HG03521 (cell line): Measurements from ENCODE around the gene HOXC11.

Source experiments
- ATAC-seq: cut with Tn5 transposase; IDR thresholded peaks from one replicate; pipeline ENCODE4 v1.9.1; 2021; ENCODE audit warnings: mild to moderate bottlenecking, moderate library complexity; ENCODE audit not compliant: unreplicated experiment

Gene HOXC11

DNA sequence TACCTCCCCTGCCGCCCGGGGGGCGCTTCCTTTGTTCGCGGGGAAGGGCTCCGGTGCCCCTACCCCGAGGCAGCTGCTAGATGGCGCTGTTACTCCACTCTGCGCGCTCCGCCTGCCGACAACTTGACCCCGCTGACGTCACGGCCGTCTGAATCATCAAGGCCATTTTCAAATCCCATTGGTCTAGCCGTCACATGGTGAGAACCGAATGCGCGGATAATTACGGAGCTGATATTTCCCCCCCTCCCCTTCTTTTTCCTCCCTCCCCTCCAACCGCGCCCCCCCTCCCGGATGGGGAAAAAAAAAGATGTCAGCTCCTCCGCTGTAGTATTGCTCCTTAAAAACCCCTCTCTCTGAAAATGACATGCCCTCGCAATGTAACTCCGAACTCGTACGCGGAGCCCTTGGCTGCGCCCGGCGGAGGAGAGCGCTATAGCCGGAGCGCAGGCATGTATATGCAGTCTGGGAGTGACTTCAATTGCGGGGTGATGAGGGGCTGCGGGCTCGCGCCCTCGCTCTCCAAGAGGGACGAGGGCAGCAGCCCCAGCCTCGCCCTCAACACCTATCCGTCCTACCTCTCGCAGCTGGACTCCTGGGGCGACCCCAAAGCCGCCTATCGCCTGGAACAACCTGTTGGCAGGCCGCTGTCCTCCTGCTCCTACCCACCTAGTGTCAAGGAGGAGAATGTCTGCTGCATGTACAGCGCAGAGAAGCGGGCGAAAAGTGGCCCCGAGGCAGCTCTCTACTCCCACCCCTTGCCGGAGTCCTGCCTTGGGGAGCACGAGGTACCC lies 12.2 kb downstream of the HOXC11 start, which contains the start of gene HOXC10:
Gene HOXC10, plus strand, starts transcription at position 246 of the 791 bp plus-strand sequence. Its CDS starts 114 bp downstream, at position 360.
- no peak for ATAC-seq

DNA sequence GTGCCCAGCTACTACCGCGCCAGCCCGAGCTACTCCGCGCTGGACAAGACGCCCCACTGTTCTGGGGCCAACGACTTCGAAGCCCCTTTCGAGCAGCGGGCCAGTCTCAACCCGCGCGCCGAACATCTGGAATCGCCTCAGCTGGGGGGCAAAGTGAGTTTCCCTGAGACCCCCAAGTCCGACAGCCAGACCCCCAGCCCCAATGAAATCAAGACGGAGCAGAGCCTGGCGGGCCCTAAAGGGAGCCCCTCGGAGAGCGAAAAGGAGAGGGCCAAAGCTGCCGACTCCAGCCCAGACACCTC lies 12.7 kb downstream of the HOXC11 start:
- no peak for ATAC-seq

DNA sequence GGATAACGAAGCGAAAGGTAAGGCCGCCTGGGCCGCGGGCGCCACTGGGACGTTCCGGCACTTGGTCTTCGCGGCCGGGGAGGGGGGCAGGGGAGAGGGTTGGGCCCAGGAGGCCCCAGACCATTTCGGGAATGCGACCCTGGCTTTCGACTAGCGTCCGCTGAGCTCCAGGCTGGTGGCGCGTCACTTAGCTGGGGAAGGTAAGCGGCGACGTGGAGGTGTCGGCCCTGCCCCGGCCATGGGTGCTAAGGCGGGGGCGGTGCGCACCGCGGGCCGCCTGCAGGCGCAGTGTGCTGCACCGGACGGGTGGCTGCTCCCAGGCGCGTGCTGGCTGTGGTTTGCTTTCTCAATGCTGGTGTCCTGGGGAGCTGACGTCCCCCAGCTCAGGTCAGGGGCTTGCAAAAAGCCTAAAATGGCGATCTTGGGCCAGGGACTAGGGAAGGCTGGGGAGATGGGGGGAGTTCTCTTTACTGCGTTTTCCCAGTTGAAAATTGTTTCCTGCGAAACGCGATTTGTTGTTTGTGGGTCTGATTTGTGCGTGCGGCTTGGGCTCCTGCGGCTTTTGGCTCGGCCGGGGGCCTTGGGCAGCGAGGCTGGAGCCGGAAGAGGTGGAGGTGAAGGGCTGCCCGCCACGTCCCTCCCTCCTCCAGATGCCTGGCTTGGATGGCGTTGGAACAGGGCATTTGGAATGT lies 13.2 kb downstream of the HOXC11 start:
- ATAC-seq: no peak

DNA sequence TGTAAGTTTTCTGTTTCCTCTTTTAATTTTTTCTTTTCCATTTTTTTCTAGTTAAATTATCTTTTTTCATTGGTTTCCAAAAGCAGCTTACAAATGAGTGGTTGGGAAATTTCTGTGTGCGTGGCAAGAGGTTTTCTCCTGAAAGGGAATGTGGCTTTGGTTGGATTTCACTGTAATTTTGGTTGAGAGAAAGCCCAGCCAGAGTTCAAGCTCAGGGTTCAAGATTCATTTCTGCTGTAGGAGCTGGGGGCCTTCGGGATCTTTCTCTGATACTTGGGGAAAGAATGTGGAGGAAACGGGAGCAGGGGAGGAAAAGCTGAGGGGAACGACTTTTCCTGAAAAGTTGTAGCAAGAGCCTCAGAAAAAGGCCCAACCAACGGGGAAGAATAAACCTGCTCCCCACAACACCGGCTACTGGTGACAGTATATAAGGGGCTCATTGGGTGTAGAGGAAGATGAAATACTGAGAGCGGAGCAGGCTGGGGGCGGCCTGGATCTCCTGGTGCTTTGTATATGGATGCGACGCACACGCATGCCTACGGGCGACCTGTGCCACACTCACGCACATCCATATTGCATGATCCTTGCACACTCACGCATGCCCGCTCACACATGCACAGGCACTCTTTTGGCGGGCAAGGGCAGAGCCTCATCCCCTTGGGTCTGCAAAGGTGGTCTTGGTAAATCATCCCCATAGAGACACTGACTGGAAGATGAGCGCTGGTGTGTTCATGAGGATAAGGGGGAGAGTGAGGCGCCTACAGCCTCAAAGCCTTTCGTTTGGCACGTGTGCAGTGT lies 14.0 kb downstream of the HOXC11 start:
- no peak for ATAC-seq

DNA sequence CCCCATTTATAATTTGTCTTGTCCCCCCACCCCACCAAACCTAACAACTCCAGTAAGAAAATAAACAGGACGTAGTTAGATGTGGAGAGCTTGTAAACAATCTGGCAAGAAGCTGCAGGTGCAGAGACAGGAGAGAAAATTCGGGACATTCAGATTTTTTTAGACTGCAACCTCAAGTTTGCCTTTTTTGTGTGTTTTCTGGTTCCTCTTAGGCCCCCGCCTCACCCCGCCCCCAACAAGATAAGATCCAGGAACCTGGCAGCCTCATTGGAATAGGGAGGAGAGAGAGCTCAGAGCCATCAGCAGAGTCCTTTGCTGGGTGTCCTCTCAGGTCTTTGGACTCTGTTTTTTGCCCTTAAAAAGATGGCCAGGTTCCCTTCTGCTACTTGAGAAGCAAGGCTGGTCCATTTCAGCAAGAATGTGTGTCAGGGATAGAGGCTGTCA lies 14.9 kb downstream of the HOXC11 start:
- no peak for ATAC-seq

DNA sequence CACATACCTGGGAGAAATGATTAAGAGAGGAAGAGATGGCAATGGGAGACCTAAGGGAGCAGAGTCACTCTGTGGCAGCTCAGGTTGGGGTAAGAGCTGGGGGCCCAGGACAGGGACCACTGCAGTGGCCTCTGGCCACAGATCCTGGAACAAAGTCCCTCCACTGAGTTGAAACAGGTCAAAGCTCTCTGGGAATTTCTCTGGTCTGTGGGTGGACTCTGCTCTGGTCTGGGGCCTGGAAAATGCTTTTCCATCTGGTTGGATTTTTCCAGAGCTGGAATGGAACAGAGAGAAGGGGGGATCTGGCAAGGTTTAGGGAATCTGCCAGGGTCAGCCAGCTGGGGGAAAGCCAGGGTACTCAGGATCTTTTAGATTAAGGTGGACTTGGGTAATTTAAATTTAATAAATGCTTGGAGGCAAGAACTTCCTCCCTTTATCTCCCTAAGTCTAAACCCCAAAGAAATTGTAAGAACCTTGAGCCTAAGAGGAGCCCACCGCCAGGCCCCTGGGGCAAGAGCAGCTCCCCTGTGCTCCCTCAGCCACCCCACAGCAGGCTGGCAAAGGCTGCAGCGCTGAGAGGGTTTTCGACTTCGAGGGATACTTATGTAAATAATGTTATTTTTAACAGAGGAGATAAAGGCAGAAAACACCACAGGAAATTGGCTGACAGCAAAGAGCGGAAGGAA lies 15.8 kb downstream of the HOXC11 start:
- ATAC-seq: no peak

DNA sequence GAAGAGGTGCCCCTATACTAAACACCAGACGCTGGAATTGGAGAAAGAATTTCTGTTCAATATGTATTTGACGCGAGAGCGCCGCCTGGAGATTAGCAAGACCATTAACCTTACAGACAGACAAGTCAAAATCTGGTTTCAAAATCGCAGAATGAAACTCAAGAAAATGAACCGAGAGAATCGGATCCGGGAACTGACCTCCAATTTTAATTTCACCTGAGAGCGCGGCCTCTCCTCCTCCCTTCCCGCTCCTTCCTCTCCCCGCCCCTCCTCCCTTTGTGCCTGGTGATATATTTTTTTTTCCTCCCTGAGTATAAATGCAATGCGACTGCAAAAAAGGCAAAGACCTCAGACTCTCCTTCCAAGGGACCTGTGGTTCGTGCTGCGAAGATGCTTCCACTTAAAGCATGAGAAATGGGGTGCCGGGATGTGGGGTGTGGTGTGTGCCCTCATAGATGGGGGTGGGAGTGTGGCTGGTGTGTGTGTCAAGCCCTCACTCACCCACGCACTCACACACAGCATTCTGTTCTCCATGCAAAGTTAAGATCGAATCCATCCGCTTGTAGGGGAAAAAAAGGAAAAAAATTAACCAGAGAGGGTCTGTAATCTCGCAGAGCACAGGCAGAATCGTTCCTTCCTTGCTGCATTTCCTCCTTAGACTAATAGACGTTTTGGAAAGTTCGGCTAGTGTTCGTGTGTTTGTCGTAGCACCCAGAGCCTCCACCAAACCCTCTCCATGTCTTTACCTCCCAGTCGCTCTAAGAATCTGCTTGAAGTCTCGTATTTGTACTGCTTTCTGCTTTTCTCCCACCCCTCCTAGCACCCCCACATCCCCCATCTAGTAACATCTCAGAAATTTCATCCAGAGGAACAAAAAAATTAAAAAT lies 16.5 kb downstream of the HOXC11 start:
- no peak for ATAC-seq

DNA sequence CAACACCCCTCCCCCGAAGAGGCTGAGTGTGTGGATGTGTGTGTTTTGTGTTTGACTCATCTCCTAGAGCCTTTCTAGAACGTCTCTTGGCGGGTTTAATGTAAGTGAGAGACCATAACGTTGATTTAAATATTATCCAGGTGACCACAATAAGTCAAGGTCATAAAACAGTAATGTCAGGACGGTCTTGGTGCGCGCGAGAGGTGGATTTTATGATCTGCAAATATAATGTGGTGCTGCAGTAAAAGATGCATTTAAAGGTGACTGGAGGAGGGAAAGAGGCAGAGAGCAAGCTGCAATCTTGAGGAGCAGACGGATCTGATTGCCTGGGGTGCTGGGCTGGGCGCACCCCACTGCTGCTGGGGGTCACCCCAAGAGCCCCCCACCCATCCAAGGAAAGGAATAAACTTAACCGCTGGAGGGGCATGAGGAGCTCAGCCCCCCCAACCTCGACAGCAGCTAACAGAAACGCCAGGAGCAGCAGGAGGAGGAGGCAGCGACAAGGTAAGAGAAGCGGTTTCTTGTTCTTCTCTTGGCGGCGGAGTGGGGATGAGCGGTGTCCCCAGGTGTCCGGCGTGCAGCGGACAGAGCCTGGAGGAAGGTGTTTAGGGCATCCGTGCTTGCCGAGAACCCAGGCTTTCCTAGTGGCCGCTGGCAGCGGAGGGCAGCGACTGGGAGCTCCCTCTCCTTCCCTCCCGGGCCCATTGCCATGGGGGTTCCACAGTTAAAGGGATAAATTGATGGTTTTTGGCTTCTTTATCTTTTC lies 17.6 kb downstream of the HOXC11 start:
- no peak for ATAC-seq

DNA sequence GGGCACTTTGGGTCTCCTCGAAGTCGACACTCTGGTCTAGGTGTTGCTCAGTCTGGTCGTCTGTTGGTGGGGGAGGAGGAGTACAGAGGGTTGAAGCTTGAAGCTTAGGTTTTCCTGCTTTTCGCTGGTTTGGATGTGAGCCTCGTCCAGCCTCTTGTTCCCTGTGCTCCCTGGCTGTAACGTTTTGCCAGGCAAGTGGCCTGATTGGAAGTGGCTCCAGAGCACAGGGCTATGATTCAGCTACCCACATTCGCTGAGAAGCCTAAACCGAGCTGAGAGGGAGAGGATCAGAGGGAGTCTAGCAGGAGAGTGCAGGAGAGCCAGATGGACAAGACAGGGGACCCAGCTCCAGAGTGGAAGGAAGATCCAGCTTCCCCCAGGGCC lies 18.1 kb downstream of the HOXC11 start:
- ATAC-seq: no peak

DNA sequence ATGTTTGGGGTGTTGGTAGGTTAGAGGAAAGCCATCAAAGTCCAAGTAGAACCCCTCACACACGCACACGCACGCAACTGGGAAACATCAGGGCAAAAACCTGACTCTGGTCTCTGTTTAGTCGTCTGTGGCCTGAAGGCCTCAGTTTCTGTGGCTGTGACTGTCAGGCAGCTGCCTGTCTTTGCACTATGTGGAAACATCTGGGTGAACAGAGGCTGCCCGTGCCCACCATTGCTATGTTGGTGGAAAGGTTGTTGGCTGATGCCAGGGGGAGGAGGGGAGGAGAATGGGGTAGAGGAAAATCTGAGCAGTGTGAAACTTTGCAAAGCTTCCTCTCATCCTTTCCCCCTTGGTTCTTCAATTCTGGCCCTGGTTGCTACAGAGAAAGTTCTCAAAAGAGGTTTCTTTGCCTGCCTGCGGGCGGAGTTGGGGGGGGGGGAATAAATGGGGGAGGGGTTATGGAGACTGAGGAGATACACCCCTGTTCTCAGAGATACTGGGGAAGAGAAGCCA lies 19.5 kb downstream of the HOXC11 start:
- ATAC-seq: no peak

DNA sequence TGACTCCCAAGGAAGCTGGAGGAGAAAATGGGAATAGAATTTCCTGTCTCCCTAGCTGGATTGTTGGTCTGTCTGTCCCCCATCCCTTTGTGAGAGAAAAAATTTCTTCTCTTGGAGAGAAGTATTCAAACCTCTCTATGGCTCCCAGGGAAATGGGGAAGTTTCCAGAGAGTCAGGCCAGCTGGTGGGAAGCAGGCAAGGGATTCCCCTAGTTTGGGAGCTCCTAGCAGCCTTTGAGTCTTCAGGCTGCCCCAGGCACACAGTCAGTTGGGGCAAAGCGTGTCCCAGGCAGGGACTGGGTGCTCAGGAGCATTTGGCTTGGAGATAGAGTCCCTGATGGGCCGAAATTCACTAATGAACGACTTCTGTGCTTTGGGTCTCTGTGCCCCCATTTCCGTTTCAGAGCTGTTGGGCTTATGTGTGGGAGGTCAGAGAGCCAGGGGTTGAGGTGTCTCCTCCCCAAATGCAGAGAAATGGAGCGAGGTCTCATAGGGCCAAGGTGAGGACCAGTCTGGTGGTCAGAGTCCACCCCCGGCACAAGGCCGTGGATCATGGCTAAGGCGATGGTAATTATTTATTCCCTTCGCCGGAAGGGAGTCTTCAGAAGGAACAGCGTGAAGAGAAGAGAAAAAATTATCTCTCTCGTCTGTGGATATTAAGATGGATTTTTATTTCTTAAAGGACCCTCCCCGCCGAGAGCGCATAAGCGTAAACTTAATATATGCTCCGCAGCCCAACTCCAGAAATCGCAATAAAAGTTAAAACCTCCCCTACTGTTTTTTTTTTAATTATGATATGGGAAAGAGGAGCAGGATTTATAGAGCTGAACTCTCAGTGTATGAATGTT lies 20.5 kb downstream of the HOXC11 start:
- ATAC-seq: no peak

DNA sequence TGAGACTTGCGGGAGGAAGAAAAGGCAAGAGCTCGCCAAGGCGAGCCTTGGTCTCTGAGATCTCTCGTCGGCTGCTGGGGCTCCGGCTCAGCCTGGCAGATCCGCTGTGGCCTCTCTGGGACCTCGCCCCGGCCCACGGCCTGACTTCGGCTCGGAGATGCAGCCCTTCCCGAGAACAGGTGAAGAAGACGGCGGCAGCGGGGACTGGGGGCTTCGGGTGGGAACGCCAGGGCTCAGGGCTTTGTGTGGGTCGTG lies 21.0 kb downstream of the HOXC11 start:
- no peak for ATAC-seq

DNA sequence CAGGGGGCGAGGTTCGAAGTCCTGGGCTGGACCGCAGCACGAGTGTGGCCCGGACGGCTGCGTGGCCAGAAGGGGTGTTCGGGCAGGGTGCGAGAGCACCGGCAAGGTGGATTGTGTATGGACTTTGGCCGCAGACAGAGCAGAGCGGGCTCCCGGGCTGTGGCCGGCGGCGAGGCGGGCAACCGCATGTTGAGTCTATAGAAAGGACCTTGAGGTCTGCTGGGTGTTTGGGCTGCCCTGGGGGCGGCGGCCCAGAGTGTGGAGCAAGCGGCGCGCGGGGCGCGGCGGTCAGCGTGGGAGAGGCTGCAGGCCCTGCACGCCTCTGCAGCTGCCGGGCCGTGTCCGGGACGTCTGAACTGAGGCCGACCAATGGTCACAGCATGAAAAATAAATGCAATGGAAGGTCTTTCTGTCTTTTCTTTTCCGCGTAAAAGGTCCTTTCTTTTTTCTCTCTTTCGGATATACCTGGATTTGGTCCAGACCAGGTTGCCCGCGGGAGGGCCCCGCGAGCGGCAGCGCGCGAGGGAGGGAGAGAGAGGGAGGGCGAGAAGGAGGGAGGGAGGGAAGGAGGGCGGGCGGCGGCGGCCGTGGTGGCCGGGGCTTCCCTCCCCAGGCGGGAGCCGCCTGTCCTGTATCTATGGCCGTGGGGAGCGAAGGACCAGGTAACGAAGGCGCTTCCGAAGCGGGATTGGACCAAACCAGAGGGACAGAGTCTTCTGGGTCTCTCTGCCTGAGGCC lies 21.5 kb downstream of the HOXC11 start:
- ATAC-seq: no peak

DNA sequence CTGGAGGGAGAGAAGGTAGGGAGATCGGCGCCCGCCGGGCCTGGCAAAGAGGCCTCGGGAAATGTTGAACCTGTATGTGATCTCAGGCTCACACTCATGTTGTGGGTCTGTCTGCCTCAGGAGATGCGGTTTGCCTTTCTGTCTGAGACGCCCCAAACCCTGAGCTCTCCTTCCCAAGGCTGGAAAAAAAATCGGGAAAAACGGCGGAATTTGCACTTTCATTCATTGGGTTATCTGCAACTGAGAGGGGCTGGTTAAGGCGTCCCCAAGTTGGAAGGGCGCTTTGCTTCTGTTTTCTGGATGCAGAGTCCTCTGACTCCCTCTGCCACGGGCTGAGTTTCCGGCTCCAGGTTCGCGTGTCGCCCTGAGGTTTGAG lies 22.1 kb downstream of the HOXC11 start:
- ATAC-seq: no peak

DNA sequence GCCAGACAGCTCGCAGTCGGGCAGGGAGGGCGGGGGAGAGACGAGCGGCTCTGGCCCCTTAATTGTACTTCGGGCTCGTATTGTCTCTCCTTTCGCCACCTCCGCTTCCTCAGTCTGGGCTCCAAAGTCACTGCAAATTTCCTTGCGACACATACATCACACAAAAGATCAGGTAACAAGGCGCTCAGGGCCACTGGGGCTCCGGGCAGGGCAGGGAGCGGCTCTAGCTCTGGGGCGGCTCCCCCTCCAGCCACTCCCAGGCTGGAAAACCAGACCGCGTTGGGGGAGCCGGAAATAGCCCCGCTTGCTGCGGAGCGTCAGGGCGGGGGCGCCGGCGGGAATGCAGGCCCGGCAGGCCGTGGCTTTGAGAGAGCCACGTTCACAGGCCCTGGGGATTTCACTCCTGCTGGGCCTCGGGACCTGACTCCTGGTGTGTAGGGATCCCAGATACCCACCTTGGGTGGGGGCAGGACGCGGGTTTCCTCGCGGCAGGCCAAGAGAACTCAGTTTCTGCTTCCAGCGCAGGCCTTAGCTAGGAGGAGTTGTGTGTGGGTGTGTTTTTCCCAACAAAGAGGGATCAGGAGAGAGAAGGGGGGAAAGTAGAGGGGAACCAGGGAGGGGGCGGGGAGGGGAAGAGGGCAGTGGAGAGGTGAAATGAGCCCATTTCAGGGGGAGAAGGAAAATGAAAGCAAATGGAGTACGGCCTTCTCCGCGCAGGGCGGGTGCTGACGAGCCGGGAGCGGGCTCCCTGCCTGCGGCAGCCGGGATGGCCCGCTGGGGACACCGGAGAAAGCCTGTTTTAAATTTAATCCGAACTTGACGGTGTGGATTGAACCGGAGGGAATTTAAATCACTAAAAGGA lies 22.7 kb downstream of the HOXC11 start:
- no peak for ATAC-seq

DNA sequence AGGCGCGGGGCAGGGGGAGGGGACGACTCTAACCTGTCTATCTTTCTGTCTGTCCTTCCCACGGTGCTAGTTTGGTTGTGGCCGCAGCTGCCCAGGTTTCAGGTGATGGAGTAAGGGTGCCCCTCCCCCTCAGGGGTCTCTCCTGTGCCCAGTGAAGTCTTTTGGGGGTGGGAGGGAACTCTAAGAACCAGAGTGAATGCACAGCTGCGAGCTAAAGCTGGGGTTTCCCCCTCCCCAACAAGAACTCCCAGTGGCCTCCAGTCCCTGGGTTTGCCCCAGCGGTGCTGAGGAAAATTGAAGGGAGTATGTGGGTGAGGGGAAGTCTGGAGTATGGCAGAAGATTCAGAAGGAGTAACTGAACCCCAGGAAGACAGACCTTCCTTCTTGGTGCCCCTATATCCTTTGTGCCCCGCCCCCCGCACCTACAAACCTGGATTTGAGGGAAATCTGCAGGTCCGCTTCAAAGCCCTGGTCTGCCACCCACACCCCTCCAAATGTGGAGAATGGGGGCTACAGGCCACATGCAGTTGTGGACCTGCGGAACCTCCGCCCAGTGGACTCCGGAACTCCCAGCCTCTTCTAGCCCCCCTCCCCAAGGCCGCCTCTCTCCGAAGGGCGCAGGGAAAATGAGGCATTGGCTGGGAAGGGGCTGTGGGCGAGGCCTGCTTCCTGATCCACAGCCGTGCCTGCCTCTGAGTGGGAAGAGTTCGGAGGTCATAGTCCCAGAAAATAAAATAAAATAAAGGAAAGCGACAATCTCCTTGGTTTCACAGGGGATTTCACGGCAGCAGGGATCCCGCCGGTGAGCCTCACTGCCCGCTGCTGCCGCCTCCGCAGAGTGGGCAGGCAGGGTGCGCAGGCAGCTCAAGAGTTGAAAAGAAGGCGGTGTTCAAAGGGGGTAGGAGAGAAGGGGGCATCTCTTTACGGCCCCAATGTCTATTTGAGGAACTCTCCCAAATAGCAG lies 23.6 kb downstream of the HOXC11 start:
- no peak for ATAC-seq
